Cardiac septum (tissue), 1 donor: ENCODE results near the gene CLASP1. TPM values are rescaled to one million over a fixed set of nuclear protein-coding genes. Genes with fewer than 3 reads are reported as not detected.

Experiments used
- DNase-seq: peaks from one replicate; pipeline ENCODE4 v3.0.0-alpha.2; 2020; ENCODE audit warnings: low spot score
- intact Hi-C: fragments of 100-400 bp; cut with DNase I; formaldehyde crosslinking; loops from one replicate; pipeline ENCODE4 v1.14.0; 2022
- total RNA-seq: library from RNA; stranded (reverse); fragmentation: NEBNext Ultra II Directional; extraction: Animal tissue kit (Norgen Biotek cat#: 25700); gene quantifications from one replicate; pipeline ENCODE4 v1.2.1, GENCODE V29; 2021
- donor health status: DM: no; HTN: no; CAD: no.

The CLASP1 gene
- total RNA-seq, 1 donor from 2014 or later = 66.1 TPM

- DNase-seq = no peak
- intact Hi-C loops = no loop called here
Observed at GRCh38 chr2:121289271-121289670, 360.0 kb downstream of the CLASP1 start.

GRCh38 chr2:121288454-121289231, 360.6 kb downstream of the CLASP1 start:
- intact Hi-C loops = no loop called here
- no peak for DNase-seq

- DNase-seq = no peak
- intact Hi-C loops = no loop called here
Observed at GRCh38 chr2:121287956-121288355, 361.3 kb downstream of the CLASP1 start.

Other genes with a start within 250 kb of the CLASP1 start
- gene RNU4ATAC, start 118.6 kb downstream of the CLASP1 start, total RNA-seq = not detected
- 28.8 TPM for gene NIFK, start 87.4 kb upstream of the CLASP1 start, total RNA-seq
- 43.9 TPM for gene TSN, start 106.2 kb upstream of the CLASP1 start, total RNA-seq